Glutamatergic neuron (in vitro differentiated cells): ENCODE results near the gene ACVR1B. TPM values are rescaled to one million over a fixed set of nuclear protein-coding genes. Genes with fewer than 3 reads are reported as not detected.

Experiments
- DNase-seq: peaks from one replicate; pipeline ENCODE4 v3.0.0; 2022
- H3K27ac Mint-ChIP-seq: one replicate; pipeline ENCODE4 v1.8.0; 2020; ENCODE audit warnings: mild to moderate bottlenecking, mixed read lengths, inconsistent platforms; ENCODE audit not compliant: unreplicated experiment
- H3K27me3 Mint-ChIP-seq: one replicate; pipeline ENCODE4 v1.8.0; 2020; ENCODE audit warnings: mild to moderate bottlenecking, moderate library complexity, mixed read lengths, inconsistent platforms; ENCODE audit not compliant: unreplicated experiment
- H3K36me3 Mint-ChIP-seq: one replicate; pipeline ENCODE4 v1.8.0; 2020; ENCODE audit warnings: mild to moderate bottlenecking, mixed read lengths, inconsistent platforms; ENCODE audit not compliant: unreplicated experiment
- H3K4me1 Mint-ChIP-seq: one replicate; pipeline ENCODE4 v1.8.0; 2020; ENCODE audit warnings: mild to moderate bottlenecking, low read depth, mixed read lengths, inconsistent platforms; ENCODE audit not compliant: unreplicated experiment
- H3K4me3 Mint-ChIP-seq: one replicate; pipeline ENCODE4 v1.8.0; 2020; ENCODE audit warnings: mild to moderate bottlenecking, mixed read lengths, inconsistent platforms; ENCODE audit not compliant: unreplicated experiment
- H3K9me3 Mint-ChIP-seq: one replicate; pipeline ENCODE4 v1.8.0; 2020; ENCODE audit warnings: mild to moderate bottlenecking, moderate library complexity, mixed read lengths, inconsistent platforms; ENCODE audit not compliant: unreplicated experiment
- total RNA-seq: library from RNA; stranded (reverse); fragmentation: NEBNext Ultra II Directional; extraction: Animal tissue kit (Norgen Biotek cat#: 25700); gene quantifications from one replicate; pipeline ENCODE4 v1.2.1, GENCODE V29; 2021; ENCODE audit not compliant: unreplicated experiment
- TF ChIP-seq, protein P1 (sequence below): fragments of 200-600 bp; sonication (generic); IDR thresholded peaks from one replicate; pipeline ENCODE4 v1.5.0; 2021; ENCODE audit not compliant: partially characterized antibody, unreplicated experiment

Gene ACVR1B
- total RNA-seq, 1 donor from 2014 or later, result 50.2 TPM

DNA sequence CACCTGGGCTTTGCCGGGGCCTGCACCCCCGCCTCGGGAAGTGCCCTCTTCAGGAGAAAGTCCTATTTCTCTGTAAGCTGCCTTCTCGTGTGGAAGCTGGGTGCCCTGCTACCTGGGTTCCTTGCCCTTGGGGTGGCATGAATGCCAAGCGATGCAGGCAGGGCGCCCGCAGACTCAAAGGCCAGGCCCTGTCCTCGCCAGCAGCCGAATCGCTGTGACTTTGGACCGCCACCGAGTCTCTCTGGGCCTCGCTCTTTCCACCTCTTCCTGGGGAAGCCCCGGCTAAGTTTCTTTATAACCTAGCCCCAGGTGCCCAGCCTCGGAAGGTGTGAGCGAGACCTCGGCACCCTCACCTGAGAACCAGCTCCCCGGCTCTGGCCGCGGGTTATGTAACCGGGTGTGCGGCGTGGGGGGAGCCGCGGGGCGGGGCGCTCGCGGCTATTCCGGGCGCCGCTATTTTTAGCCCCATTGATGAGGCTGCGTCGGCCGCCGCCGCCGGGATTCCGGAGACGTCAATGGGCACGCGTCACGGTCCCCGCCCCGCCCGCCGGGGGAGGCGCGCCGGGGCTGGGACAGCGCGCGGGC lies 85.2 kb downstream of the ACVR1B start:
- H3K4me1 Mint-ChIP-seq, result peaks cover 7% of the 10 kb centered on the region

DNA sequence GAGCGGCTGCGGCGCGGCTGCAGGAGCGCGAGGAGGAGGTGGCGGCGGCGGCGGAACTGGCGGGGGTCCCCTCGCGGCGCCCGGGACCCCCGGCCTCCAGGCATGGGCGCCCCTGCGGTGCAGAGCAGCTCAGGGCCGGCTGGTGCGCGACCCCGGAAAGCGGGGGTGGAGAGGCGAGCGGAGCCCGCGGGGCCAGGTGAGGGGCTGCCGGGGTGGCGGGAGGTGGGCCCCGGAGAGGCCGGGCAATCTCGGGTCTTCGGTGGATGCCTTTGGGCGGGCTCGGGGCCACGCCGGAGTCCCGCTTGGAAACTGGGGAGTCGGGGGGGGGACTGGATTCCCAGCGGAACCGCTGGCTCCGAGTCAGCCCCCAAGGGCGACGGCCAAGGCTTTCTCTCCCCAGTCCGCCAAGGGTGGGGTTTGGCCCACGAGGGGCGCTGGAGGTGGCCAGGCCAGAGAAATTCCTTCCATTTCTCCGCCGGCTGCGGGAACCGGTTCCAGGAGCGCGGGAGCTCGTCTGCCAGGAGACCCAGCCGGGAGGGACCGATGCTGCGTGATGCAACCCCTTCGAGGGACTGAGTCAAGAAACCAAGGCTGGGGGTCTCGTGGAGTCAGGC lies 85.9 kb downstream of the ACVR1B start:
- Mint-ChIP-seq H3K9me3 (peaks cover 6% of the 10 kb centered on the region), H3K27me3 (peaks cover 11% of the 10 kb centered on the region), H3K27ac (no peak overlapping the region), H3K4me3 (peak overlapping the region; percentile 86), H3K4me1 (peaks cover 10% of the 10 kb centered on the region), H3K36me3 (peaks cover 4% of the 10 kb centered on the region)
- TF ChIP-seq, protein P1, sequence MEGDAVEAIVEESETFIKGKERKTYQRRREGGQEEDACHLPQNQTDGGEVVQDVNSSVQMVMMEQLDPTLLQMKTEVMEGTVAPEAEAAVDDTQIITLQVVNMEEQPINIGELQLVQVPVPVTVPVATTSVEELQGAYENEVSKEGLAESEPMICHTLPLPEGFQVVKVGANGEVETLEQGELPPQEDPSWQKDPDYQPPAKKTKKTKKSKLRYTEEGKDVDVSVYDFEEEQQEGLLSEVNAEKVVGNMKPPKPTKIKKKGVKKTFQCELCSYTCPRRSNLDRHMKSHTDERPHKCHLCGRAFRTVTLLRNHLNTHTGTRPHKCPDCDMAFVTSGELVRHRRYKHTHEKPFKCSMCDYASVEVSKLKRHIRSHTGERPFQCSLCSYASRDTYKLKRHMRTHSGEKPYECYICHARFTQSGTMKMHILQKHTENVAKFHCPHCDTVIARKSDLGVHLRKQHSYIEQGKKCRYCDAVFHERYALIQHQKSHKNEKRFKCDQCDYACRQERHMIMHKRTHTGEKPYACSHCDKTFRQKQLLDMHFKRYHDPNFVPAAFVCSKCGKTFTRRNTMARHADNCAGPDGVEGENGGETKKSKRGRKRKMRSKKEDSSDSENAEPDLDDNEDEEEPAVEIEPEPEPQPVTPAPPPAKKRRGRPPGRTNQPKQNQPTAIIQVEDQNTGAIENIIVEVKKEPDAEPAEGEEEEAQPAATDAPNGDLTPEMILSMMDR, result no peak
- peak; percentile 57 for DNase-seq

More for the DNA sequence above, 85.2 kb downstream of the ACVR1B start:
- Mint-ChIP-seq H3K9me3 (peaks cover 6% of the 10 kb centered on the region), H3K36me3 (peaks cover 4% of the 10 kb centered on the region), H3K27me3 (peaks cover 10% of the 10 kb centered on the region), H3K4me3 (peak overlapping the region; percentile 67), H3K27ac (no peak overlapping the region)
- TF ChIP-seq, protein P1, result no peak
- DNase-seq, result peak; percentile 72

DNA sequence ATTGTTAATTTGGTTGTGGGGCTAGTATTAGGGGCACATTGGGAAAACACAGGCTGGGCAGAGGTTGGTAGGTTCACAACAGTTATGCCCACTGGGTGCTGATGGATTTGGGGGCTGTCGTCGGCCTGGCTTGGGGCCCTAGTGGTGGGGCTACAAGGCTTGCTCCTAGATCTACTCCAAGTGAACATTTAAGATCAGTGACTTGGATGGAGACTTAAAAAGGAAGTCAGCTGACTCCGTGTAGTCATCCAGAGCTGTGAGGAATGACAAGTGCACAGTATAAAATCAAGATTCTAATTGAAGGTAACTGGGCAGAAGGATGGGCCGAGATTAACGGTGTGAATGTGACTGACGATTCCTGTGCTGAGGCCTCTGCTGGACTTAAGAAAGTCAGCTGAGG lies 86.9 kb downstream of the ACVR1B start:
- H3K27ac Mint-ChIP-seq, result no peak overlapping the region
- peaks cover 8% of the 10 kb centered on the region for H3K27me3 Mint-ChIP-seq
- H3K4me3 Mint-ChIP-seq, result peak overlapping the region; percentile 86
- TF ChIP-seq, protein P1, result no peak
- peaks cover 4% of the 10 kb centered on the region for H3K36me3 Mint-ChIP-seq
- DNase-seq, result no peak
- H3K9me3 Mint-ChIP-seq, result peaks cover 2% of the 10 kb centered on the region
- H3K4me1 Mint-ChIP-seq, result peaks cover 4% of the 10 kb centered on the region

DNA sequence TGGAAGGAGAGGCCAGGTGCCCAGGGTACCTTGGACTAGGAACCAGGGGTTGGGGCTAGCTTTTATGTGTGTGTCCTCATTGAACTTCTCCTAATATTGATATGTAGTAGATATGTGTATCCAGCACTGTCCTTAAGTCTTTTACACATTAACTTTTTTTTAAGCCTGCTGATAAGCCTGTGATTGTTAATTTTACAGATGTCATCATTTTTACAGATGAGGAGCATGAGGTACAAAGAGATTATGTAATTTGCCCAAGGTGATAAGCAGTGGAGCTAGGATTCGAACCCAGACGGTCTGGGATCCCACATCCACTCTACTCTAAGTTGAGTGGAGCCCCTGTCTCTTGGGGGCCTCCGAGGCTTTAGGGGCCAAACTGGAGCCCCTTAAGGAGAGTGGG lies 89.5 kb downstream of the ACVR1B start:
- TF ChIP-seq, protein P1, result no peak
- H3K4me3 Mint-ChIP-seq, result no peak overlapping the region
- DNase-seq, result no peak
- peaks cover 4% of the 10 kb centered on the region for H3K36me3 Mint-ChIP-seq
- H3K9me3 Mint-ChIP-seq, result peaks cover 3% of the 10 kb centered on the region
- H3K27ac Mint-ChIP-seq, result no peak overlapping the region
- H3K4me1 Mint-ChIP-seq, result peaks cover 3% of the 10 kb centered on the region
- peaks cover 9% of the 10 kb centered on the region for H3K27me3 Mint-ChIP-seq

DNA sequence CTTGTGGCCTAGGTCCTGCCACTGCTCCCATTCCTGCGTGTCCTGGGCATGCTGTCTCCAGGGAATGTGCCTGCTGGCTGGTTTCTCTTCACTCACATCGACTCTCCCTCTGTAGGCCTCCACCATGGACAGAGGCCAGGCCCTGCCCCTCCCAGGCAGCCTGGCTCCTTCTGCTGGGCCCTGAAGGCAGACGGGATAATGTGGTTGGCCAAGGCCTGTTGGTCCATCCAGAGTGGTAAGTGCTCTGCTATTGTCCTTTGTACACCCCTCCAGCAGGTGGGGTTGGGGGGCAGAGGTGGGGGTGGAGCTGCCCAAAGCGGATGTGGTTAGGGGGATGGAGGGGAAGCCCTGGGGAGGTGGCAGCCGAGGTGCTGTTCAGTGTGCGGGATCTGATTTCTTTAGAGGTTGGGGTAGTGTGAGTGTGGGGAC lies 90.2 kb downstream of the ACVR1B start:
- DNase-seq, result no peak
- H3K27ac Mint-ChIP-seq, result no peak overlapping the region
- peaks cover 9% of the 10 kb centered on the region for H3K27me3 Mint-ChIP-seq
- H3K4me3 Mint-ChIP-seq, result no peak overlapping the region
- H3K9me3 Mint-ChIP-seq, result peaks cover 1% of the 10 kb centered on the region
- peaks cover 4% of the 10 kb centered on the region for H3K36me3 Mint-ChIP-seq
- H3K4me1 Mint-ChIP-seq, result peaks cover 3% of the 10 kb centered on the region
- TF ChIP-seq, protein P1, result no peak
